GM12878 (cell line): Measurements from ENCODE around the gene COL20A1. TPM values are rescaled to one million over a fixed set of nuclear protein-coding genes. Genes with fewer than 3 reads are reported as not detected.

Experiments
- ATAC-seq: fragments of 200-7000 bp; cut with Tn5 transposase; 3 replicates; pipeline ENCODE4 v1.9.1; 2020; ENCODE audit warnings: mild to moderate bottlenecking, moderate library complexity
- BruUV-seq: library from RNA; stranded (reverse); fragments of 400-500 nt; replicated peaks from 2 replicates; lab custom pipeline; 2021; lab: Mats Ljungman, UMichigan
- CTCF ChIA-PET: fragments of 300-600 bp; sonication (Branson Sonifier 250); formaldehyde crosslinking; extraction: SDS; loops from one replicate; lab custom pipeline; 2021; ENCODE audit warnings: inconsistent platforms; lab: Yijun Ruan, JAX
- POLR2A ChIA-PET: fragments of 350-600 bp; formaldehyde crosslinking; extraction: SDS; loops from one replicate; lab custom pipeline; 2021; ENCODE audit warnings: inconsistent platforms; lab: Charles Lee
- RAD21 ChIA-PET: fragments of 300-600 bp; sonication (Branson Sonifier 250); formaldehyde crosslinking; loops from one replicate; lab custom pipeline; 2023; ENCODE audit warnings: antibody characterized with exemption; ENCODE audit not compliant: unreplicated experiment; lab: Charles Lee
- SMC1A ChIA-PET: fragments of 300-600 bp; sonication (Branson Sonifier 250); formaldehyde crosslinking; loops from one replicate; lab custom pipeline; 2023; ENCODE audit not compliant: unreplicated experiment, uncharacterized antibody; lab: Charles Lee
- DNase-seq: peaks from one replicate; pipeline ENCODE4 v3.0.0-alpha.2; 2011; ENCODE audit warnings: low read depth, low spot score
- FAIRE-seq: peaks from 3 replicates; lab custom pipeline; 2011; peaks lifted over from hg19 to GRCh38; lab: Jason Lieb, UNC
- H2AFZ ChIP-seq: 2 replicates; pipeline ENCODE4 v1.6.0; 2011; ENCODE audit warnings: low read depth, low read length, control low read depth; ENCODE audit not compliant: control insufficient read depth
- H3K27ac ChIP-seq: 2 replicates; pipeline ENCODE4 v1.5.1; 2011; ENCODE audit warnings: control low read depth; ENCODE audit not compliant: control insufficient read depth, insufficient read depth
- H3K27me3 ChIP-seq, 2 experiments: replicated peaks in 1 of 2; 2 replicates each; pipeline versions ENCODE4 v1.6.0 to v1.6.1; 2011; ENCODE audit warnings: low read length in 1 of 2; ENCODE audit not compliant: control insufficient read depth in 2 of 2, insufficient read depth in 2 of 2
- H3K36me3 ChIP-seq, 2 experiments: 2 replicates each; pipeline ENCODE4 v1.5.1; 2011; ENCODE audit warnings: low read length in 1 of 2; ENCODE audit not compliant: control insufficient read depth in 2 of 2, insufficient read depth in 2 of 2
- H3K4me1 ChIP-seq: 2 replicates; pipeline ENCODE4 v1.6.1; 2011; ENCODE audit warnings: mild to moderate bottlenecking, low read length, moderate library complexity, mixed read lengths; ENCODE audit not compliant: control insufficient read depth, insufficient read depth
- H3K4me2 ChIP-seq: 2 replicates; pipeline ENCODE4 v1.6.0; 2011; ENCODE audit warnings: control low read depth; ENCODE audit not compliant: control insufficient read depth, insufficient read depth
- H3K4me3 ChIP-seq: fragments of 200-600 bp; sonication (generic); 2 replicates; pipeline ENCODE4 v1.5.1; 2016
- H3K79me2 ChIP-seq: 2 replicates; pipeline ENCODE4 v1.6.0; 2011; ENCODE audit warnings: low read length; ENCODE audit not compliant: control insufficient read depth, insufficient read depth
- H3K9ac ChIP-seq: 2 replicates; pipeline ENCODE4 v1.8.0; 2011; ENCODE audit warnings: low read length, control low read depth, mixed read lengths; ENCODE audit not compliant: control insufficient read depth, insufficient read depth
- H3K9me3 ChIP-seq: replicated peaks from 3 replicates; pipeline ENCODE4 v1.5.1; 2011; ENCODE audit warnings: mild to moderate bottlenecking, low read length; ENCODE audit not compliant: control insufficient read depth, insufficient read depth
- H4K20me1 ChIP-seq: 2 replicates; pipeline ENCODE4 v1.6.0; 2011; ENCODE audit not compliant: control insufficient read depth, insufficient read depth
- CREB1 ChIP-seq: IDR thresholded peaks from 2 replicates; pipeline ENCODE4 v1.6.1; 2012; ENCODE audit warnings: low read depth, mild to moderate bottlenecking, inconsistent platforms
- E4F1 ChIP-seq: fragments of 450-650 bp; IDR thresholded peaks from 2 replicates; pipeline ENCODE4 v1.6.1; 2018; ENCODE audit warnings: borderline replicate concordance, mild to moderate bottlenecking; ENCODE audit not compliant: partially characterized antibody
- KDM1A ChIP-seq: fragments of 200-600 bp; sonication (generic); IDR thresholded peaks from 2 replicates; pipeline ENCODE4 v1.6.1; 2016; ENCODE audit warnings: borderline replicate concordance
- KLF5 ChIP-seq: fragments of 450-650 bp; IDR thresholded peaks from 2 replicates; pipeline ENCODE4 v1.6.1; 2014; ENCODE audit warnings: mild to moderate bottlenecking; ENCODE audit not compliant: partially characterized antibody
- PAX5 ChIP-seq: IDR thresholded peaks from 2 replicates; pipeline ENCODE4 v1.6.1; 2011; ENCODE audit warnings: low read depth, low read length, borderline replicate concordance
- SMAD1 ChIP-seq: fragments of 450-650 bp; IDR thresholded peaks from 2 replicates; pipeline ENCODE4 v1.6.1; 2018; ENCODE audit warnings: mild to moderate bottlenecking, low read depth; ENCODE audit not compliant: partially characterized antibody
- WGBS: methylation state at CpG from one replicate; pipeline ENCODE4 v1.1.6; 2016; ENCODE audit warnings: low lambda C conversion rate; ENCODE audit not compliant: insufficient replicate concordance, insufficient coverage; ENCODE audit errors: missing lambda C conversion rate; 5-methylcytosine and 5-hydroxymethylcytosine counted together
- in situ Hi-C: fragments of 300-500 bp; cut with MboI; formaldehyde crosslinking; loops from 9 replicates; pipeline ENCODE4 v1.14.3; 2018; ENCODE audit warnings: mixed read lengths
- intact Hi-C: fragments of 100-400 bp; cut with micrococcal nuclease; formaldehyde crosslinking; loops from one replicate; pipeline ENCODE4 v1.14.2; 2022; ENCODE audit not compliant: unreplicated experiment
- polyA plus RNA-seq, 11 experiments: library from polyadenylated mRNA; depleted of rRNA in 4 of 11; unstranded in 6 of 11; stranded (reverse) in 5 of 11; fragments of >200 nt; fragmentation: Nextera tagmentation in 4 of 11; fragmentation: Illumina TruSeq in 1 of 11; extraction: Ambion mirVana in 4 of 11; extraction: Trizol in 1 of 11; gene quantifications; 1 replicate in 1 of 11; 2 replicates in 10 of 11; pipeline versions ENCODE4 v1.2.1 to v1.2.3, GENCODE V29; 2011 to 2016; ENCODE audit warnings: inconsistent platforms in 2 of 11, missing spikeins in 2 of 11, low read depth in 1 of 11
- total RNA-seq, 4 experiments: library from RNA; depleted of rRNA in 3 of 4; stranded (reverse); fragments of >200 nt in 3 of 4; fragmentation: Illumina TruSeq in 1 of 4; extraction: Trizol in 1 of 4; gene quantifications; 2 replicates each; pipeline versions ENCODE4 v1.2.1 to v1.2.3, GENCODE V29; 2013 to 2021
- TF ChIP-seq, protein P1 (sequence below): IDR thresholded peaks from 2 replicates; pipeline ENCODE4 v1.6.1; 2011; ENCODE audit warnings: borderline replicate concordance, low read depth, mild to moderate bottlenecking, moderate library complexity, mixed read lengths, low read length; ENCODE audit not compliant: insufficient read depth; ENCODE audit errors: extremely low read length

The COL20A1 gene
- total and polyA plus RNA-seq, 10 of the 15 experiments (the other 5 are each of a cell fraction or from before 2014, with no cell fraction given) = not detected

DNA sequence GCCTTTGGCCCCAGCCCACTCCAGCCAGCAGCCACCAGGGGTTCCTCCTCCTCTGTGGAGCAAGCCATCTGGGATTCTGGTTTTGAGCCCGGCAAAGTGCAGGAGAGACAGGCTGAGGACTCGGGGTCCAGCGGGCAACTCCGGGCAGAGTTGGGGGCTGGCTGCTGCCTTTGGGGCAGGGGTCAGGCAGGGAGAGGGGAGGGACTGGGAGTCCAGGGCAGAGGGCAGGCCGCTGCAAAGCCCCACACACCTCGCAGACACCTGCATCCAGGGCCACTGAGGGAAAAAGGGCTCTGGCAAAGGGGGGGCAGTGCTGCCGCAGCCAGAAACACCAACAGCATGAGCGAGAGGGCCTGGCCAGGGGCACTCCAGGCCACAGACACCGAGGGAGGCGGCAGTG is 48.5 kb upstream of the COL20A1 start:
- in situ Hi-C loops = no loop called here
- Histone ChIP-seq H3K4me3 (no peak overlapping the region), H3K4me1 (no peaks in the 10 kb centered on the region), H3K27ac (no peak overlapping the region), H3K9ac (no peak overlapping the region), H2AFZ (no peak overlapping the region), H3K79me2 (no peaks in the 10 kb centered on the region), H3K4me2 (no peak overlapping the region), H4K20me1 (no peaks in the 10 kb centered on the region), H3K36me3 (no peaks in the 10 kb centered on the region), H3K9me3 (no peaks in the 10 kb centered on the region), H3K27me3 (peaks cover 0 to 2% of the 10 kb centered on the region in 2 experiments; a peak in 2 of 4 replicates)
- ChIA-PET SMC1A (no interaction called here), POLR2A (no interaction called here), RAD21 (no interaction called here), CTCF (no interaction called here)
- intact Hi-C loops = no loop called here
- ATAC-seq (no peak), DNase-seq (no peak), FAIRE-seq (no peak)
- WGBS = 43% methylated on average over 9 of the region's 10 CpGs
- TF ChIP-seq KDM1A = no peak
- TF ChIP-seq CREB1 = no peak
- no peak for TF ChIP-seq KLF5
- BruUV-seq = no TSS peak

DNA sequence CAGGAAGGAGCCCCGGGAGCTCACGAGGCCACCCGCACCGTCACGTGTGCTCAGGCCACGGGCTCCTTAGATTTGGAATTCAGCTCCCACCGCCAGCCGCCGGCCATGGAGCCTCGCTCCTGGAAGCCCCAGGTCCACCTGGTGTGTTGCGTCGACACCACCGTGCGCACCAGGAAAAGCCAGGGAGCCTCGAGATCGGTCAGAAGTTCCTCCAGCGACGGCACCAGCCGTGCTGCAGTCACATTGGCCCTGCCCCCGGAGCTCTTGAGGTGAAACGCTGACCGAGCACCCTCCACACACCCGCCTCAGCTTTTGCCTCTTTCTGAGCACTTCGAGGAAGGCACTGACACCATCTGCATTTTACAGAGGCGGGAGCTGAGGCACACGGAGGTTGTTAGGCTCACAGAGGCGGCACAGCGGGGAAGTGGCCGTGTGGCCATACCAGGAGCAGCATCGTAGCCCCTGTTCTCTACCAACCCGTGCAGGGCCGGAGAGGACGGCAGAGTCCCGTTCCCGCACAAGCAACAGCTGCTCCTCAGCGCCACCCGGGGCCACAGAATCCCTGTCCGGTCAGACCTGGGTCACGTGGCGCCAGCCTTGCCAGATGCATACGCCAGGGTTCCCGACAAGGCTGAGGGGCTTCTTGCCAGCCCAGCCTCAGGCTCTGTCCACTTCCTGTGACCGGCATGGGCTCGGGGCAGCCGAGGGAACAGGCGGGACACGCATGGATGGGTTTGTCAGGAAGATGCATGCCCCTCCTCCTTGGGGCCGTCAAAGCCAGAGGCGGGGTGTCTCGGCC is 46.3 kb upstream of the COL20A1 start:
- Histone ChIP-seq H3K9ac (no peak overlapping the region), H3K36me3 (no peaks in the 10 kb centered on the region), H3K9me3 (no peaks in the 10 kb centered on the region), H3K4me3 (no peak overlapping the region), H2AFZ (no peak overlapping the region), H3K27me3 (peaks cover 0 to 2% of the 10 kb centered on the region in 2 experiments; a peak in 2 of 4 replicates), H3K27ac (no peak overlapping the region), H4K20me1 (no peaks in the 10 kb centered on the region; the same call in 1 of the 2 replicates), H3K4me1 (no peaks in the 10 kb centered on the region), H3K79me2 (no peaks in the 10 kb centered on the region), H3K4me2 (no peak overlapping the region)
- ChIA-PET RAD21 (interaction anchor here (0.8 kb wide), 1 partner anchor 23 kb away, joined by 3 read pairs; no protein-coding TSS in a partner anchor), POLR2A (no interaction called here), CTCF (interaction anchor here (1.1 kb wide), 1 partner anchor 23 kb away, joined by 3 read pairs; no protein-coding TSS in a partner anchor), SMC1A (no interaction called here)
- TF ChIP-seq E4F1 (no peak), SMAD1 (no peak), PAX5 (peak; percentile 62; the same call in 1 of the 2 replicates)
- TF ChIP-seq, protein P1, sequence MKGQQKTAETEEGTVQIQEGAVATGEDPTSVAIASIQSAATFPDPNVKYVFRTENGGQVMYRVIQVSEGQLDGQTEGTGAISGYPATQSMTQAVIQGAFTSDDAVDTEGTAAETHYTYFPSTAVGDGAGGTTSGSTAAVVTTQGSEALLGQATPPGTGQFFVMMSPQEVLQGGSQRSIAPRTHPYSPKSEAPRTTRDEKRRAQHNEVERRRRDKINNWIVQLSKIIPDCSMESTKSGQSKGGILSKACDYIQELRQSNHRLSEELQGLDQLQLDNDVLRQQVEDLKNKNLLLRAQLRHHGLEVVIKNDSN = peak; percentile 56
- intact Hi-C loops (no loop called here), in situ Hi-C loops (no loop called here)
- WGBS = 33% methylated on average over 47 of the region's 50 CpGs
- ATAC-seq (no peak), DNase-seq (no peak), FAIRE-seq (no peak)
- BruUV-seq = no TSS peak
